HG03095 (cell line): Measurements from ENCODE around the gene DPYD.

Experiments
- ATAC-seq: cut with Tn5 transposase; IDR thresholded peaks from one replicate; pipeline ENCODE4 v1.9.1; 2021; ENCODE audit warnings: moderate library complexity; ENCODE audit not compliant: unreplicated experiment

DPYD gene

GRCh38 chr1:97464305-97464704 is 456.5 kb downstream of the DPYD start:
- no peak for ATAC-seq

- peak; percentile 88 for ATAC-seq
Observed at GRCh38 chr1:97461782-97462181, 459.1 kb downstream of the DPYD start.

DNA sequence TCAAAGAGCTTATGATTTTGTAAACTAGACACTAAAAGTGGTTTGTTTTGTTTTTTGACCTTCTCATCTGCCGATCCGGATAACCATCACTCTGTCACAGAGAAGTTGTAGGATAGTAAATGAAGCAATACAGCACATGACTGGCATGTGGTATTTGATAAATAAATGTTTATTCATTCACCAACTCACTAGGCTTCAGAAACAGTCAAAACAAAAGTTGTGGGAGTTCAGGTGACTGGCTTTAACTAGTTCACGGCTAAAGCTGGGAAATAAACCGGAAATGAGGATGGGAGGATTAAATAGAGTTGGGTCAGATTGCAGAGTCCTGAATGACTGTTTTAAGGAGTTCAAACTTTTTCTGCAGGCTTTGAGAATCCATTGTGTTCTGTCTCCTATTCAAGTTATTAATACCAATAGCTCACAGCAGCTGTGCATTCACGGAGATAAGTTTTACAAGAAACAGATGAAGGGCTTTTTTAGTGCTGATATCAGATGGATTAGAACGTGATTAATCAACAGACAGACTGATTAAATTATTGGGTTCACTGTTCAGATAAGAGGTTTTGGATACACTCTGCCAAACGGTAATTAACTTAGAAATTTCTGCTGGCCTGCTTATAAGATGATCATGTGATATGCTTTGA is 463.3 kb downstream of the DPYD start:
- ATAC-seq: no peak

- no peak for ATAC-seq
Observed at GRCh38 chr1:97451944-97452343, 468.9 kb downstream of the DPYD start.

DNA sequence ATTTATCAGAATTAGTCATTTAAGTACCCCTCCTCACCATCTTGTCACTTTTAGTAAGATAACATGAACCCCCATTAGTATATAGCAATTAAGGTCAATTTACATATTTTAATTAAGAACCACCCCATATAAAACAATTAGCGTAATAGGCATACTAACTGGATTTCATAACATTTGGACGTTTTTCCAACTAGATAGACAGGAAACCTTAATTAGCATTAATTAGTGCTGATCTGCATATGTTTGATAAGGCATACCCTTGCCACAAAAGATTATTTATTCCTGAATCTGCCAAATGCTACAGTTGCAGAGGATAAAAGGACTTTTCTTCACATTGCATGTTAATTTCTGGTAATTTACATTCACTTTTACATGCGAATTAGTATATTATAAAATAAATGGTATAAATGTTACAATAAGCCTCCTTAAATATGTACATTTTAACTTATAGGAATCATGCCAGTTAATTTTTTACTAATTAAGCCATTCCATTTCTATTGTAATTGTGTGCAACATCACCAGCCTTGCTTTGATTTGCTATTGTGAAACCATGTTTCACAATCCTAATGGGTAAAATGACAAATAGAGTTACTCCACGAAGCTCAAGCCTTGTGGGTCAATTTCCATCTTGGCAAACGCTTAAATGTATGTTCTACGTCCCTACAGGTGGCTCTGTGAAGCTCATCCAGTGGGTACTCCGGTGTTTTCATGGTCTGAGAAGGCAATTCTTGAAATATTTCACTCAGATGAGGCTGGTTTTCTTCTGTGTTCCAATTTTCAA is 469.6 kb downstream of the DPYD start:
- ATAC-seq: no peak

DNA sequence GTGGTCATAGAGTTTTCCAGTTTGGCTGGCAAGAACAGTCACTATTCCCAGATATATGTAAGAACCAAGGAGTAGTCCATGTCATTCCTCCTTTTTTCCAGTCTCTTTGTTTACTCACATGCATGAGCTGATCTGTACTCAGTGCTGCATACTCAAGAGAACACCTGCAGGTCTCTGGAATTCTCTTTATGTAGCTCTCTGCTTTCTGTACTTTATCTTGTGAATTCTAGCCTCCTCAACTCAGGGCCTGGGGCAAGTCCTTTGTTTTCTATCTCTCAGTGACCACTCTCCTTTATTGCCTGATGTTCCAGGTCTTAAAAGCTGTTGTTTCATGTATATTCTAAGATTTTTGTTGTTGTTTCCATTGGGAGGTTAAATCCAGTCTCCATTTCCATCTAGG is 478.9 kb downstream of the DPYD start:
- no peak for ATAC-seq

DNA sequence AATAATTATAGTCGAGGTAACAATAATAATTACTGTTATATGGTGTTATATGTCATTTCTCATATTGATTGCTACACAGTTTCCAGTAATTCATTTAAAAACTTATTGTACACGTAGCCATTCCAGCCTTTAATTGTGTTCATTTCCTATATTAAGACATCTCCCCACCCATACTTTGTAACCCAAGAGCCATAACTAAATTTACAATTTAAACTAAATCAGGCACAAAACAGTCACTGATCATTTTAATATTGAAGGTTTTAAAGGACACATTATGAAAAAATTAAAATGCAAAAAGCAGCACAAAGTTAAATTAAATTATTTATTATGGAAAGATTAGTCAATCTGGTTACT is 487.0 kb downstream of the DPYD start:
- no peak for ATAC-seq

GRCh38 chr1:97433094-97433823 is 487.6 kb downstream of the DPYD start:
- ATAC-seq: no peak

GRCh38 chr1:97427371-97427770 is 493.5 kb downstream of the DPYD start:
- no peak for ATAC-seq

DNA sequence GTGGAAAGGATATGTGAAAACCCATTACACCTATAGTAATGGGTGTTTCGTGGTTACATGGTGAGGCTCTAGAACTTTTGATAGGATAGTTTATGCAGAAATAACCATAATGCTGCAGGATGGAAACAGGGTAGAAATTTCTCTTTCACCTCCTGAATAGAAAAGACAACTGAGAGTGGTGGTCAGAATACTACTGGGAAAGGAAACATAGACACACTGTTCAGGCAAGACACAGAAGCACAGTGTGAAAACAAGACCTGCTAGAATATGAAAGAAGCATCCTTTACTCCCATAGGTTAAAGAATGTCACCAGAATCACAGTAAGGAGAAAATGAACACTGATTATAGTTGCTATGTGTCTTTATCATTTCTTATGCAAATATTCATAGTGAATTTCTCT is 496.6 kb downstream of the DPYD start:
- no peak for ATAC-seq

GRCh38 chr1:97423403-97423802 is 497.4 kb downstream of the DPYD start:
- ATAC-seq: no peak

- ATAC-seq: no peak
Observed at GRCh38 chr1:97417661-97418060, 503.2 kb downstream of the DPYD start.

- ATAC-seq: no peak
Observed at GRCh38 chr1:97414682-97415312, 506.0 kb downstream of the DPYD start.

- no peak for ATAC-seq
Observed at GRCh38 chr1:97412737-97413136, 508.1 kb downstream of the DPYD start.

GRCh38 chr1:97412166-97412565 is 508.7 kb downstream of the DPYD start:
- no peak for ATAC-seq

DNA sequence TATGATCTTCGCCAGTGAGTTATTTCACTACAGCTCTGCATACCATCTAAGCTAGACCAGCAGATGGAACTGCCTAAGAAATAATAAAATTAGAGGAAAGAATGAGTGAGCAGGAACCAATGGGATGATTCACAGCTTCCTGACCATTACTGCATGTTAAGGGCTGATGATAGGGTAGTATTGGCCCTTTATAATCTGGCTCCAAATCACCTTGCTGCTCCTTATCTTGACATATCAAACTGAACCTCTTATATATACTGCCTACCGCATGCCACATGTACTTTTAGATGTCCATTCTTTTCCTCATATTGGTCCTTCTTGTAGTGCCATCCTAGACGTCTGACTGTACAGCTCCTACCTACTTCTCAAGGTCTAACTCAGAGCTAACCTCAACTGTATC is 524.4 kb downstream of the DPYD start:
- no peak for ATAC-seq

DNA sequence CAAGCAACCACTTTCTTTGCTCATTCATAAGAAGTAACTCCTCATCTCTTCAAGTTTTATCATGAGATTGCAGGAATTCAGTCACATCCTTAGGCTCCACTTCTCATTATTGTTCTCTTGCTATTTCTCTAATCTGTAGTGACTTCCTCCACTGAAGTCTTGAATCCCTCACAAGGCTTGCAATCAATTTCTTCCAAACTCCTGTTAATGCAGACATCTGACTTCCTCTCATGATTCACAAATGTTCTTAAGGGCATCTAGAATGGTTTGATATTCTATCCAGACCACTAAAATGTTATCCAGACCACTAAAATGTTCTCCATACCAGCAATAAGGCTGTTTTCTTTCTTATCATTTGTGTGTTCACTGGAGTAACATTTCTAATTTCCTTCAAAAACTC is 528.1 kb downstream of the DPYD start:
- ATAC-seq: no peak

DNA sequence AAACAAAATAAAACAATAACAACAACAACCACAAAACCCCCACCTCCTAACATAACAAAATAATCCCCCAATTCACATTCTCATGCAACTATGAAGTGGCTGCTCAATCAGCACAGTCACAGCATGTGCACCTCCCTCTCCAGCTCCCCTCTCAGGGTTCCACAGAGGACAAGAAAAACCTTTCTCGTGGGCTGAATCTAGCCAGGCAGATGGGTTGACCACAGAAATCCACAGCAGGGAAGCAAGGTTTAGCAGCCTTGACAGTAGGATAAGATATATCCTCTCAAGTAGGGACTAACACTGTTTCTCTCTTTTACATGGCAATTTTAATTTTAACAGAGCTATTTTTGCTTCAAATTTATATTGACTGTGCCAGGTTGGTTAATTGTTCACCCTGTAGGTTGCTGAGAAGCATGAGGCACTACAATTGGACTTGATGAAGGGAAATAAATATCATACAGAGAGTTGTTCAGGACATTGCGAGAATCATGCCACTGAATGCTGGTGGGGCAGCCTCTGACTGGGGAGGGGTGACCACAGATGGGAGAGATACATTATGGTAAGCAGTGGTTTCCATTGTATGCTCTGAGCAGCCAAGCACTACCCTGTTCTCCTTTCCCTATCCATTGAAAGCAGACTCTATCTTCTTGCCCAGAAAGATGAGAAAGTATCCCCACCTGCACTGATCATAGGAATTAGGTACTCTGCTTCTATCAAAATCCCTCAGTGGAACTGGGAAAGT is 535.1 kb downstream of the DPYD start:
- no peak for ATAC-seq

- no peak for ATAC-seq
Observed at GRCh38 chr1:97384294-97384968, 536.4 kb downstream of the DPYD start.

- ATAC-seq: no peak
Observed at GRCh38 chr1:97383797-97384196, 537.0 kb downstream of the DPYD start.
